ENCODE data around the gene RBM34. TPM values are rescaled to one million over a fixed set of nuclear protein-coding genes. Genes with fewer than 3 reads are reported as not detected.

Gene RBM34
- total and polyA plus RNA-seq, 4 donors = 51.0 to 71.7 (median 54.7) TPM

- Histone ChIP-seq H3K36me3 (ENCODE audit: control insufficient read depth in 1 of 2, insufficient read depth in 2 of 2, low read length in 1 of 2) (peaks cover 0 to 9% of the 10 kb centered on the region in 2 donors), H3K27ac (ENCODE audit: low read depth in 1 of 2, low read length in 2 of 2) (no peak overlapping the region), H3K4me3 (ENCODE audit: low read length in 2 of 2) (no peak overlapping the region), H3K9me3 (ENCODE audit: control insufficient read depth, low read length) (no peaks in the 10 kb centered on the region), H3K4me1 (ENCODE audit: control insufficient read depth in 1 of 2, insufficient read depth in 2 of 2, low read length in 2 of 2) (no peaks in the 10 kb centered on the region), H3K27me3 (ENCODE audit: control insufficient read depth in 1 of 2, insufficient read depth in 2 of 2, low read length in 1 of 2) (no peaks in the 10 kb centered on the region)
- DNase-seq (no peak), ATAC-seq (ENCODE audit: low FRiP score) (no peak)
- intact Hi-C loops (cut with DNase I) = no loop called here
- 86 to 92% methylated on average over 7 of the region's 7 CpGs for WGBS, 2 donors
These were observed 47.7 kb downstream of the RBM34 start for GRCh38 chr1:235113183-235113917.

- Histone ChIP-seq H3K27ac (ENCODE audit: low read depth in 1 of 2, low read length in 2 of 2) (no peak overlapping the region), H3K4me1 (ENCODE audit: control insufficient read depth in 1 of 2, insufficient read depth in 2 of 2, low read length in 2 of 2) (no peaks in the 10 kb centered on the region), H3K27me3 (ENCODE audit: control insufficient read depth in 1 of 2, insufficient read depth in 2 of 2, low read length in 1 of 2) (no peaks in the 10 kb centered on the region), H3K9me3 (ENCODE audit: control insufficient read depth, low read length) (no peaks in the 10 kb centered on the region), H3K4me3 (ENCODE audit: low read length in 2 of 2) (no peak overlapping the region), H3K36me3 (ENCODE audit: control insufficient read depth in 1 of 2, insufficient read depth in 2 of 2, low read length in 1 of 2) (peaks cover 0 to 4% of the 10 kb centered on the region in 2 donors)
- 85% methylated on average over 6 of the region's 6 CpGs for WGBS, 2 donors
- no peak for DNase-seq
- intact Hi-C loops (cut with DNase I) = no loop called here
- no peak for ATAC-seq (ENCODE audit: low FRiP score)
These were observed 48.5 kb downstream of the RBM34 start for GRCh38 chr1:235112297-235113182.

GRCh38 chr1:235111107-235111506, 49.9 kb downstream of the RBM34 start:
- 94% methylated on average over 3 of the region's 3 CpGs for WGBS, 2 donors
- ATAC-seq (ENCODE audit: low FRiP score) (no peak), DNase-seq (no peak)
- Histone ChIP-seq H3K4me3 (ENCODE audit: low read length in 2 of 2) (no peak overlapping the region), H3K9me3 (ENCODE audit: control insufficient read depth, low read length) (no peaks in the 10 kb centered on the region), H3K27ac (ENCODE audit: low read depth in 1 of 2, low read length in 2 of 2) (no peak overlapping the region), H3K27me3 (ENCODE audit: control insufficient read depth in 1 of 2, insufficient read depth in 2 of 2, low read length in 1 of 2) (no peaks in the 10 kb centered on the region), H3K36me3 (ENCODE audit: control insufficient read depth in 1 of 2, insufficient read depth in 2 of 2, low read length in 1 of 2) (peaks cover 3 to 4% of the 10 kb centered on the region in 2 donors), H3K4me1 (ENCODE audit: control insufficient read depth in 1 of 2, insufficient read depth in 2 of 2, low read length in 2 of 2) (no peaks in the 10 kb centered on the region)
- intact Hi-C loops (cut with DNase I) = no loop called here

- no peak for ATAC-seq (ENCODE audit: low FRiP score)
- intact Hi-C loops (cut with DNase I) = loop anchor here in 1 of 2 donors (10.0 kb wide), 1 partner anchor 306 kb away; no protein-coding TSS in a partner anchor
- whole genome bisulfite sequencing, 2 donors = 92% methylated on average over 11 of the region's 11 CpGs
- Histone ChIP-seq H3K36me3 (ENCODE audit: control insufficient read depth in 1 of 2, insufficient read depth in 2 of 2, low read length in 1 of 2) (peaks cover 3 to 4% of the 10 kb centered on the region in 2 donors), H3K9me3 (ENCODE audit: control insufficient read depth, low read length) (no peaks in the 10 kb centered on the region), H3K4me1 (ENCODE audit: control insufficient read depth in 1 of 2, insufficient read depth in 2 of 2, low read length in 2 of 2) (no peaks in the 10 kb centered on the region), H3K4me3 (ENCODE audit: low read length in 2 of 2) (no peak overlapping the region), H3K27ac (ENCODE audit: low read depth in 1 of 2, low read length in 2 of 2) (no peak overlapping the region), H3K27me3 (ENCODE audit: control insufficient read depth in 1 of 2, insufficient read depth in 2 of 2, low read length in 1 of 2) (no peaks in the 10 kb centered on the region)
- no peak for DNase-seq
These were observed 52.2 kb downstream of the RBM34 start for GRCh38 chr1:235108876-235109275.

GRCh38 chr1:235108185-235108593, 52.9 kb downstream of the RBM34 start:
- Histone ChIP-seq H3K36me3 (ENCODE audit: control insufficient read depth in 1 of 2, insufficient read depth in 2 of 2, low read length in 1 of 2) (peaks cover 3% of the 10 kb centered on the region in 2 donors), H3K27me3 (ENCODE audit: control insufficient read depth in 1 of 2, insufficient read depth in 2 of 2, low read length in 1 of 2) (no peaks in the 10 kb centered on the region), H3K9me3 (ENCODE audit: control insufficient read depth, low read length) (no peaks in the 10 kb centered on the region), H3K27ac (ENCODE audit: low read depth in 1 of 2, low read length in 2 of 2) (no peak overlapping the region), H3K4me3 (ENCODE audit: low read length in 2 of 2) (no peak overlapping the region), H3K4me1 (ENCODE audit: control insufficient read depth in 1 of 2, insufficient read depth in 2 of 2, low read length in 2 of 2) (no peaks in the 10 kb centered on the region)
- 94 to 100% methylated on average over 1 of the region's 1 CpG for WGBS, 2 donors
- intact Hi-C loops (cut with DNase I) = loop anchor here in 1 of 2 donors (10.0 kb wide), 1 partner anchor 307 kb away; no protein-coding TSS in a partner anchor
- no peak for ATAC-seq (ENCODE audit: low FRiP score)
- DNase-seq = no peak

GRCh38 chr1:235107368-235108184, 53.5 kb downstream of the RBM34 start:
- Histone ChIP-seq H3K27me3 (ENCODE audit: control insufficient read depth in 1 of 2, insufficient read depth in 2 of 2, low read length in 1 of 2) (no peaks in the 10 kb centered on the region), H3K4me3 (ENCODE audit: low read length in 2 of 2) (no peak overlapping the region), H3K36me3 (ENCODE audit: control insufficient read depth in 1 of 2, insufficient read depth in 2 of 2, low read length in 1 of 2) (peaks cover 2 to 3% of the 10 kb centered on the region in 2 donors), H3K4me1 (ENCODE audit: control insufficient read depth in 1 of 2, insufficient read depth in 2 of 2, low read length in 2 of 2) (no peaks in the 10 kb centered on the region), H3K9me3 (ENCODE audit: control insufficient read depth, low read length) (no peaks in the 10 kb centered on the region), H3K27ac (ENCODE audit: low read depth in 1 of 2, low read length in 2 of 2) (no peak overlapping the region)
- no peak for ATAC-seq (ENCODE audit: low FRiP score)
- 90 to 91% methylated on average over 16 of the region's 16 CpGs for WGBS, 2 donors
- intact Hi-C loops (cut with DNase I) = loop anchor here in 1 of 2 donors (10.0 kb wide), 1 partner anchor 307 kb away; no protein-coding TSS in a partner anchor
- DNase-seq = no peak

GRCh38 chr1:235106457-235106856, 54.6 kb downstream of the RBM34 start:
- Histone ChIP-seq H3K27me3 (ENCODE audit: control insufficient read depth in 1 of 2, insufficient read depth in 2 of 2, low read length in 1 of 2) (no peaks in the 10 kb centered on the region), H3K36me3 (ENCODE audit: control insufficient read depth in 1 of 2, insufficient read depth in 2 of 2, low read length in 1 of 2) (peaks cover 2 to 3% of the 10 kb centered on the region in 2 donors), H3K9me3 (ENCODE audit: control insufficient read depth, low read length) (no peaks in the 10 kb centered on the region), H3K4me1 (ENCODE audit: control insufficient read depth in 1 of 2, insufficient read depth in 2 of 2, low read length in 2 of 2) (no peaks in the 10 kb centered on the region), H3K4me3 (ENCODE audit: low read length in 2 of 2) (no peak overlapping the region), H3K27ac (ENCODE audit: low read depth in 1 of 2, low read length in 2 of 2) (no peak overlapping the region)
- intact Hi-C loops (cut with DNase I) = loop anchor here in 1 of 2 donors (10.0 kb wide), 1 partner anchor 308 kb away; no protein-coding TSS in a partner anchor
- WGBS, 2 donors = 91 to 92% methylated on average over 4 of the region's 4 CpGs
- DNase-seq (no peak), ATAC-seq (ENCODE audit: low FRiP score) (no peak)
